Measurements from ENCODE around the gene SIVA1.

Gene SIVA1

DNA sequence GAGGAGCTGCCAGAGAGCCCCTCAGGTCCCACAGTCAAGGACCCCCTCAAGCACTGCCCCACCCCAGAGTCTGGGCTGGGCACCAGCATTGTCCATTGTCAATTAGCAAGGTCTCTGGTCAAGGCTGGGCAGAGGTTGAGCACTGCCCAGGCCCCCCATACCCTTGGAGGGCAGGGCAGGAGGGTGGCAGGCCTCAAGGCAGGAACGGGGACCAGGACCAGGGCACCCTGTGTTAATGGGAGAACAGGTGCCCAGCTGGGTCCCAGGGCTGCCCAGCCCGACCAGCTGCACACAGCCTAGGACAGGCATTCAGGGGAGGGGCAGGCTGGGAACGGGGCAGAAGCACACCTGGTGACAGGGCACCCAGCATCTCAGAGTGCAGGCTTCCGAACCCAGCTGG lies 18.4 kb downstream of the SIVA1 start:
- no peak overlapping the region for H3K27ac ChIP-seq (ENCODE audit: low read length)
- no peak for ATAC-seq (ENCODE audit: insufficient read depth, low read depth)
- H3K9ac ChIP-seq (ENCODE audit: low read depth, low read length): no peak overlapping the region
- DNase-seq: no peak
- H4K20me1 ChIP-seq (ENCODE audit: insufficient read depth, low read length): peaks cover 62% of the 10 kb centered on the region
- H3K4me2 ChIP-seq (ENCODE audit: insufficient read depth, low read length): no peak overlapping the region
- H3K36me3 ChIP-seq (ENCODE audit: insufficient read depth, low read length): peaks cover 84% of the 10 kb centered on the region
- H2AFZ ChIP-seq (ENCODE audit: low read depth, low read length): no peak overlapping the region
- no peaks in the 10 kb centered on the region; the same call in 1 of the 2 replicates for H3K79me2 ChIP-seq (ENCODE audit: insufficient read depth, low read length)
- H3K27me3 ChIP-seq (ENCODE audit: insufficient read depth, low read length, poor library complexity): no peaks in the 10 kb centered on the region
- H3K9me3 ChIP-seq (ENCODE audit: insufficient read depth, low read length, severe bottlenecking): no peaks in the 10 kb centered on the region
- H3K4me3 ChIP-seq (ENCODE audit: low read depth in 1 of 2, low read length in 2 of 2): no peak overlapping the region
- no peak for TF ChIP-seq EZH2 (IDR thresholded peaks at IDR 0.05; ENCODE audit: borderline replicate concordance, low read depth, low read length, severe bottlenecking)
- TF ChIP-seq, protein P1, sequence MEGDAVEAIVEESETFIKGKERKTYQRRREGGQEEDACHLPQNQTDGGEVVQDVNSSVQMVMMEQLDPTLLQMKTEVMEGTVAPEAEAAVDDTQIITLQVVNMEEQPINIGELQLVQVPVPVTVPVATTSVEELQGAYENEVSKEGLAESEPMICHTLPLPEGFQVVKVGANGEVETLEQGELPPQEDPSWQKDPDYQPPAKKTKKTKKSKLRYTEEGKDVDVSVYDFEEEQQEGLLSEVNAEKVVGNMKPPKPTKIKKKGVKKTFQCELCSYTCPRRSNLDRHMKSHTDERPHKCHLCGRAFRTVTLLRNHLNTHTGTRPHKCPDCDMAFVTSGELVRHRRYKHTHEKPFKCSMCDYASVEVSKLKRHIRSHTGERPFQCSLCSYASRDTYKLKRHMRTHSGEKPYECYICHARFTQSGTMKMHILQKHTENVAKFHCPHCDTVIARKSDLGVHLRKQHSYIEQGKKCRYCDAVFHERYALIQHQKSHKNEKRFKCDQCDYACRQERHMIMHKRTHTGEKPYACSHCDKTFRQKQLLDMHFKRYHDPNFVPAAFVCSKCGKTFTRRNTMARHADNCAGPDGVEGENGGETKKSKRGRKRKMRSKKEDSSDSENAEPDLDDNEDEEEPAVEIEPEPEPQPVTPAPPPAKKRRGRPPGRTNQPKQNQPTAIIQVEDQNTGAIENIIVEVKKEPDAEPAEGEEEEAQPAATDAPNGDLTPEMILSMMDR (IDR thresholded peaks at IDR 0.05; ENCODE audit: borderline replicate concordance, extremely low read depth, low read length, poor library complexity, severe bottlenecking): no peak
- peaks cover 8% of the 10 kb centered on the region for H3K4me1 ChIP-seq (ENCODE audit: insufficient read depth, low read length)

DNA sequence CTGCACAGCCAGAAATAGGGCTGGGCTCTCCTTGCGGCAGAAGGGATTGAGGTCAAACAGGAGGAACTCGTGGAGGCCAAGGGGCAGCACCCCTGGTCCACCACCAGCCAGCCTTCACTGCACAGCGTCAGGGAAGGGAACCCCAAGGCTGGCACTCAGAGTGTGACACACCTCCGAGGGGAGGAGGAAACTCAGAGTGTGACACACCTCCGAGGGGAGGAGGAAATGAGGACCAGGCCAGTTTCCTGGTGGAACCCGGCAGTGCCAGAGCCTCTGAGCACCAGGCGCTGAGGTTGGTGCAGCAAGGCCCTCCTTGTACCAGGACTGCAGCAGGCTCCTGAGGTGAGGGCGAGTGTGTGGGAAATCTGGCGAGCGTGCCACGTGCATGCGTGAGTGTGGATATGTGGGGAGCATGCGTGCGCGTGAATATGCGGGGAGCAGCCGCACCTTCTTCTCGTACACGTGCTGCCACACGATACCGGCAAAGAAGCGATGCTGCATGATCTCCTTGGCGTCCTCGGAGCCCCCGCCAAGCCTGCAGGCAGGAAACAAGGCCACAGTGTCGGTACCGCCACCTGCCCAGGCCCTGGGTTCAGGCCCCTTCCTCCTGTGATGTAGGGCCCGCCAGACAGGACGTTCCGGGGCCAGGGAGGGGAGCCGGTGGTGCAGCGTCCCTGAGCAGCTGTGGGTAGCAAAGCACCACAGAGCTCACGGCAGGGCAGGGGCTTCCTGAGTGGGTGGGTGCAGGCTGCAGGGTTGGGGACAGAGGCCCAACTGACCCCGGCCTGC lies 19.2 kb downstream of the SIVA1 start:
- Histone ChIP-seq H3K4me3 (ENCODE audit: low read depth in 1 of 2, low read length in 2 of 2) (no peak overlapping the region), H3K9me3 (ENCODE audit: insufficient read depth, low read length, severe bottlenecking) (no peaks in the 10 kb centered on the region), H3K36me3 (ENCODE audit: insufficient read depth, low read length) (peaks cover 92% of the 10 kb centered on the region), H3K79me2 (ENCODE audit: insufficient read depth, low read length) (no peaks in the 10 kb centered on the region; the same call in 1 of the 2 replicates), H2AFZ (ENCODE audit: low read depth, low read length) (no peak overlapping the region), H3K9ac (ENCODE audit: low read depth, low read length) (no peak overlapping the region), H4K20me1 (ENCODE audit: insufficient read depth, low read length) (peaks cover 69% of the 10 kb centered on the region), H3K4me2 (ENCODE audit: insufficient read depth, low read length) (no peak overlapping the region), H3K27ac (ENCODE audit: low read length) (no peak overlapping the region), H3K27me3 (ENCODE audit: insufficient read depth, low read length, poor library complexity) (no peaks in the 10 kb centered on the region), H3K4me1 (ENCODE audit: insufficient read depth, low read length) (peaks cover 8% of the 10 kb centered on the region)
- no peak for ATAC-seq (ENCODE audit: insufficient read depth, low read depth)
- no peak for TF ChIP-seq EZH2 (IDR thresholded peaks at IDR 0.05; ENCODE audit: borderline replicate concordance, low read depth, low read length, severe bottlenecking)
- TF ChIP-seq, protein P1 (IDR thresholded peaks at IDR 0.05; ENCODE audit: borderline replicate concordance, extremely low read depth, low read length, poor library complexity, severe bottlenecking): no peak
- no peak for DNase-seq

DNA sequence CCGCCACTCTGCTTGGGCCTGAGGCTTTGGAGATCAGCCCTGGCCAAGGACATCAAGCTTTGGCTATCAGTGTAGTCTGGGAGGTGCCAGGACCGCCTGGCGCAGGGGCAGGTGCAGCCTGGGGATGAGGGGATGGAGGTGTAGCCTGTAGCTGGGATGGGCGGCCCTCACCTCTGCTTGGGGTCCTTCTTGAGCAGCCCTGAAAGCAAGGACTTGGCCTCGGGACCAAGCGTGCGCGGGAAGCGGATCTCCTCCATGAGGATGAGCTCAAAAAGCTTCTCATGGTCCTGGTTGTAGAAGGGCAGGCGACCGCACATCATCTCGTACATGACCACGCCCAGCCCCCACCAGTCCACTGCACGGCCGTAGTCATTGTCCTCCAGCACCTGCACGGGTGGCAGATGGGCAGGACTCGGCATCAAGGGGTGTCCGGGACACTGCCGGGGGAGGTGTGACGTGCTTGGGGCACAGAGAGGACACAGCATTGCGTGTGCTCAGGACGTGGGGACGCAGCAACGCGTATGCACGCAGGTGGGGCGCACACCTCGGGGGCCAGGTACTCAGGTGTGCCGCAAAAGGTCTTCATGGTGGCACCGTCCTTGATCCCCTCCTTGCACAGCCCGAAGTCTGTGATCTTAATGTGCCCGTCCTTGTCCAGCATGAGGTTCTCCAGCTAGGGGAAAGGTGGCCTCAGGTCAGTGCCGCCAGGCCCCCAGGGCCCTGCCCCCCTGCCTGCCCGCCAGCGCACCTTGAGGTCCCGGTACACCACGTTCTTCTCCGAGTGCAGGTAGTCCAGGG lies 20.0 kb downstream of the SIVA1 start:
- Histone ChIP-seq H3K9me3 (ENCODE audit: insufficient read depth, low read length, severe bottlenecking) (no peaks in the 10 kb centered on the region), H3K4me2 (ENCODE audit: insufficient read depth, low read length) (no peak overlapping the region), H3K79me2 (ENCODE audit: insufficient read depth, low read length) (no peaks in the 10 kb centered on the region; the same call in 1 of the 2 replicates), H3K4me3 (ENCODE audit: low read depth in 1 of 2, low read length in 2 of 2) (no peak overlapping the region), H3K9ac (ENCODE audit: low read depth, low read length) (no peak overlapping the region), H4K20me1 (ENCODE audit: insufficient read depth, low read length) (peaks cover 72% of the 10 kb centered on the region), H3K4me1 (ENCODE audit: insufficient read depth, low read length) (peaks cover 8% of the 10 kb centered on the region), H3K36me3 (ENCODE audit: insufficient read depth, low read length) (peaks cover 94% of the 10 kb centered on the region), H3K27ac (ENCODE audit: low read length) (no peak overlapping the region), H2AFZ (ENCODE audit: low read depth, low read length) (no peak overlapping the region), H3K27me3 (ENCODE audit: insufficient read depth, low read length, poor library complexity) (no peaks in the 10 kb centered on the region)
- DNase-seq (no peak), ATAC-seq (ENCODE audit: insufficient read depth, low read depth) (no peak)
- TF ChIP-seq, protein P1 (IDR thresholded peaks at IDR 0.05; ENCODE audit: borderline replicate concordance, extremely low read depth, low read length, poor library complexity, severe bottlenecking): no peak
- TF ChIP-seq EZH2 (IDR thresholded peaks at IDR 0.05; ENCODE audit: borderline replicate concordance, low read depth, low read length, severe bottlenecking): no peak

Measured in DND-41 (cell line).